Measurements from ENCODE around the gene BIRC3.

- TF ChIP-seq POLR2A (IDR thresholded peaks at IDR 0.05), result no peak
- TF ChIP-seq, protein P1, sequence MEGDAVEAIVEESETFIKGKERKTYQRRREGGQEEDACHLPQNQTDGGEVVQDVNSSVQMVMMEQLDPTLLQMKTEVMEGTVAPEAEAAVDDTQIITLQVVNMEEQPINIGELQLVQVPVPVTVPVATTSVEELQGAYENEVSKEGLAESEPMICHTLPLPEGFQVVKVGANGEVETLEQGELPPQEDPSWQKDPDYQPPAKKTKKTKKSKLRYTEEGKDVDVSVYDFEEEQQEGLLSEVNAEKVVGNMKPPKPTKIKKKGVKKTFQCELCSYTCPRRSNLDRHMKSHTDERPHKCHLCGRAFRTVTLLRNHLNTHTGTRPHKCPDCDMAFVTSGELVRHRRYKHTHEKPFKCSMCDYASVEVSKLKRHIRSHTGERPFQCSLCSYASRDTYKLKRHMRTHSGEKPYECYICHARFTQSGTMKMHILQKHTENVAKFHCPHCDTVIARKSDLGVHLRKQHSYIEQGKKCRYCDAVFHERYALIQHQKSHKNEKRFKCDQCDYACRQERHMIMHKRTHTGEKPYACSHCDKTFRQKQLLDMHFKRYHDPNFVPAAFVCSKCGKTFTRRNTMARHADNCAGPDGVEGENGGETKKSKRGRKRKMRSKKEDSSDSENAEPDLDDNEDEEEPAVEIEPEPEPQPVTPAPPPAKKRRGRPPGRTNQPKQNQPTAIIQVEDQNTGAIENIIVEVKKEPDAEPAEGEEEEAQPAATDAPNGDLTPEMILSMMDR (IDR thresholded peaks at IDR 0.05), result no peak
Measured at GRCh38 chr11:102345904-102346303, 28.6 kb downstream of the BIRC3 start.

All from testis (tissue), 2 donors.